ENCODE results near the gene HECW1.

DNA sequence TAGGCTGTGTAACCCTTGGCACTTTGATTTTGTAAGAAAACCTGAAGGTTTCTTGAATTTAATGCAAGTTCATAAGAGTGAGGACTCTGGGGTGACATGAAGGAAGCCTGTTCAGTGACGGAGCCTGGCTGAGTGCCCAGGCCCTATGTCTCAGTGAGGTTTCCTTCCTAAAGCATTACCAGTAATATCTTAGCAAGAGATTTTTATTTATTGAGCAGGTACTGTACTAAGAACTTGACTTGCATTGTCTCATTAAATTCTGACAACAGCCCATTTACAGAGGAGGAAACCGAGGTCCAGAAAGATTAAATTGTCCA lies 197.2 kb downstream of the HECW1 start:
- no peak for TF ChIP-seq POLR2A (IDR thresholded peaks at IDR 0.05; ENCODE audit: low read depth, low read length)
- no peak for TF ChIP-seq TAF1 (IDR thresholded peaks at IDR 0.05; ENCODE audit: low read depth, low read length)
- no peak for TF ChIP-seq POU2F2 (IDR thresholded peaks at IDR 0.05; ENCODE audit: low read depth, low read length)
- no peak for TF ChIP-seq POLR2AphosphoS5 (IDR thresholded peaks at IDR 0.05; ENCODE audit: low read depth, low read length)

Measured in GM12891 (cell line).